ENCODE data around the gene VIL1. TPM values are rescaled to one million over a fixed set of nuclear protein-coding genes. Genes with fewer than 3 reads are reported as not detected.
A peak's percentile ranks its signal among the peaks of the same experiment; 100 is the strongest.

The VIL1 gene
- polyA plus RNA-seq, 3 donors = not detected

- WGBS (ENCODE audit: insufficient coverage) = 78% methylated on average over 11 of the region's 16 CpGs
- Histone ChIP-seq H3K27me3 (ENCODE audit: control insufficient read depth in 2 of 2, insufficient read depth in 2 of 2, low read length in 2 of 2) (no peaks in the 10 kb centered on the region), H3K27ac (ENCODE audit: low read depth in 1 of 2, low read length in 2 of 2) (peak overlapping the region; percentile 72 to 76), H4K20me1 (ENCODE audit: insufficient read depth, low read length) (peaks cover 51% of the 10 kb centered on the region), H3K36me3 (replicated peaks in 1 of 2; ENCODE audit: control insufficient read depth in 1 of 2, insufficient read depth in 2 of 2, low read length in 2 of 2) (peaks cover 38 to 41% of the 10 kb centered on the region in 2 donors), H3K9ac (ENCODE audit: insufficient read depth, low read length, poor library complexity, severe bottlenecking) (peak overlapping the region; percentile 12), H3K4me2 (replicated peaks; ENCODE audit: extremely low read depth, low read length, poor library complexity, severe bottlenecking) (peak overlapping the region; percentile 81), H3K79me2 (ENCODE audit: insufficient read depth, low read length) (peaks cover 61% of the 10 kb centered on the region), H3K9me3 (replicated peaks in 1 of 2; ENCODE audit: control insufficient read depth in 1 of 2, insufficient read depth in 1 of 2, low read length in 2 of 2) (no peaks in the 10 kb centered on the region), H2AFZ (ENCODE audit: insufficient read depth, low read depth, low read length, poor library complexity, severe bottlenecking) (no peak overlapping the region), H3K4me1 (ENCODE audit: control insufficient read depth in 1 of 2, insufficient read depth in 2 of 2, low read length in 2 of 2) (peaks cover 73% of the 10 kb centered on the region in 2 donors), H3K4me3 (replicated peaks in 1 of 3; ENCODE audit: low read depth in 2 of 3, low read length in 3 of 3) (peak overlapping the region in 1 of 3 experiments; percentile 72)
- DNase-seq = no peak
- H3K27ac Mint-ChIP-seq = peak overlapping the region in 6 of 7 donors; percentile 37 to 91 (median 84)
- peaks cover 69% of the 10 kb centered on the region for H3K4me1 Mint-ChIP-seq
- peak overlapping the region; percentile 26 to 41 for H3K4me3 Mint-ChIP-seq
- H3K36me3 Mint-ChIP-seq = peaks cover 29 to 38% of the 10 kb centered on the region in 2 donors
- H3K9me3 Mint-ChIP-seq = peaks cover 0 to 4% (median 0%) of the 10 kb centered on the region in 7 donors
- intact Hi-C loops (cut with micrococcal nuclease) = loop anchor here (5.0 to 10.0 kb wide), 3 partner anchors 63 to 270 kb away; partner anchors contain the start of genes CNOT9 (in 1 of the 2), RNF25 (in 1 of the 2), STK36 (in 1 of the 2) and USP37 (in 1 of the 2)
- H3K27me3 Mint-ChIP-seq (ENCODE audit: low read depth in 3 of 3) = no peaks in the 10 kb centered on the region
- TF ChIP-seq CTCF (IDR thresholded peaks at IDR 0.05) = no peak
These were observed 14.4 kb upstream of the VIL1 start for GRCh38 chr2:218404351-218405085.

DNA sequence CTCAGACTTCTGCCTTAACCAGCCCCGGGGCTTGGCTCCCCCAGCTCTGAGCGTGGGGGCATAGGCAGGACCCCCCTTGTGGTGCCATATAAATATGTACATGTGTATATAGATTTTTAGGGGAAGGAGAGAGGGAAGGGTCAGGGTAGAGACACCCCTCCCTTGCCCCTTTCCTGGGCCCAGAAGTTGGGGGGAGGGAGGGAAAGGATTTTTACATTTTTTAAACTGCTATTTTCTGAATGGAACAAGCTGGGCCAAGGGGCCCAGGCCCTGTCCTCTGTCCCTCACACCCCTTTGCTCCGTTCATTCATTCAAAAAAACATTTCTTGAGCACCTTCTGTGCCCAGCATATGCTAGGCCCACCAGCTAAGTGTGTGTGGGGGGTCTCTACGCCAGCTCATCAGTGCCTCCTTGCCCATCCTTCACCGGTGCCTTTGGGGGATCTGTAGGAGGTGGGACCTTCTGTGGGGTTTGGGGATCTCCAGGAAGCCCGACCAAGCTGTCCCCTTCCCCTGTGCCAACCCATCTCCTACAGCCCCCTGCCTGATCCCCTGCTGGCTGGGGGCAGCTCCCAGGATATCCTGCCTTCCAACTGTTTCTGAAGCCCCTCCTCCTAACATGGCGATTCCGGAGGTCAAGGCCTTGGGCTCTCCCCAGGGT lies 13.7 kb upstream of the VIL1 start:
- Histone ChIP-seq H4K20me1 (ENCODE audit: insufficient read depth, low read length) (peaks cover 51% of the 10 kb centered on the region), H3K9me3 (replicated peaks in 1 of 2; ENCODE audit: control insufficient read depth in 1 of 2, insufficient read depth in 1 of 2, low read length in 2 of 2) (no peaks in the 10 kb centered on the region), H3K36me3 (replicated peaks in 1 of 2; ENCODE audit: control insufficient read depth in 1 of 2, insufficient read depth in 2 of 2, low read length in 2 of 2) (peaks cover 38 to 41% of the 10 kb centered on the region in 2 donors), H3K4me2 (replicated peaks; ENCODE audit: extremely low read depth, low read length, poor library complexity, severe bottlenecking) (peak overlapping the region; percentile 81), H3K4me3 (replicated peaks in 1 of 3; ENCODE audit: low read depth in 2 of 3, low read length in 3 of 3) (peak overlapping the region in 2 of 3 experiments; percentile 25 to 72), H3K27ac (ENCODE audit: low read depth in 1 of 2, low read length in 2 of 2) (peak overlapping the region; percentile 72 to 76), H3K4me1 (ENCODE audit: control insufficient read depth in 1 of 2, insufficient read depth in 2 of 2, low read length in 2 of 2) (peaks cover 73% of the 10 kb centered on the region in 2 donors), H3K27me3 (ENCODE audit: control insufficient read depth in 2 of 2, insufficient read depth in 2 of 2, low read length in 2 of 2) (no peaks in the 10 kb centered on the region), H3K79me2 (ENCODE audit: insufficient read depth, low read length) (peaks cover 55% of the 10 kb centered on the region), H2AFZ (ENCODE audit: insufficient read depth, low read depth, low read length, poor library complexity, severe bottlenecking) (no peak overlapping the region), H3K9ac (ENCODE audit: insufficient read depth, low read length, poor library complexity, severe bottlenecking) (peak overlapping the region; percentile 33)
- peaks cover 0 to 4% (median 0%) of the 10 kb centered on the region in 7 donors for H3K9me3 Mint-ChIP-seq
- peaks cover 69% of the 10 kb centered on the region for H3K4me1 Mint-ChIP-seq
- TF ChIP-seq CTCF (IDR thresholded peaks at IDR 0.05) = no peak
- H3K27me3 Mint-ChIP-seq (ENCODE audit: low read depth in 3 of 3) = no peaks in the 10 kb centered on the region
- peak overlapping the region; percentile 61 to 80 for H3K4me3 Mint-ChIP-seq
- WGBS (ENCODE audit: insufficient coverage) = no CpG with 5 or more reads among the region's 8 CpGs
- peak overlapping the region; percentile 83 to 94 (median 91) for H3K27ac Mint-ChIP-seq
- H3K36me3 Mint-ChIP-seq = peaks cover 29 to 38% of the 10 kb centered on the region in 2 donors
- DNase-seq = no peak
- intact Hi-C loops (cut with micrococcal nuclease) = loop anchor here (5.0 to 10.0 kb wide), 3 partner anchors 62 to 270 kb away; partner anchors contain the start of genes CNOT9 (in 1 of the 2), RNF25 (in 1 of the 2), STK36 (in 1 of the 2) and USP37 (in 1 of the 2)
